WTC11 (cell line): ENCODE measurements around the gene INA.

ENCODE experiments used
- AFF4 ChIP-seq: sonication (generic); formaldehyde crosslinking; IDR thresholded peaks from 2 replicates; pipeline ENCODE4 v1.8.1; 2023; ENCODE audit warnings: mild to moderate bottlenecking, missing genetic modification reagents, borderline replicate concordance
- CREB1 ChIP-seq: sonication (generic); formaldehyde crosslinking; IDR thresholded peaks from 2 replicates; pipeline ENCODE4 v1.8.0; 2023; ENCODE audit warnings: mild to moderate bottlenecking, missing genetic modification reagents
- ESRRA ChIP-seq: sonication (generic); formaldehyde crosslinking; IDR thresholded peaks from 2 replicates; pipeline ENCODE4 v1.8.1; 2022; ENCODE audit warnings: mild to moderate bottlenecking, missing genetic modification reagents, borderline replicate concordance
- FOXP4 ChIP-seq: sonication (generic); formaldehyde crosslinking; IDR thresholded peaks from 2 replicates; pipeline ENCODE4 v1.8.0; 2022; ENCODE audit warnings: mild to moderate bottlenecking, missing genetic modification reagents
- KAT7 ChIP-seq: sonication (generic); formaldehyde crosslinking; IDR thresholded peaks from 2 replicates; pipeline ENCODE4 v1.8.1; 2023; ENCODE audit warnings: missing genetic modification reagents, mild to moderate bottlenecking, borderline replicate concordance
- NR2C2 ChIP-seq: sonication (generic); formaldehyde crosslinking; IDR thresholded peaks from 2 replicates; pipeline ENCODE4 v1.8.0; 2022; ENCODE audit warnings: mild to moderate bottlenecking, missing genetic modification reagents
- SMAD3 ChIP-seq: sonication (generic); formaldehyde crosslinking; IDR thresholded peaks from 2 replicates; pipeline ENCODE4 v1.8.0; 2022; ENCODE audit warnings: missing genetic modification reagents, mild to moderate bottlenecking, borderline replicate concordance
- ZNF138 ChIP-seq: sonication (generic); formaldehyde crosslinking; conservative IDR thresholded peaks from 2 replicates; pipeline ENCODE4 v1.8.1; 2022; ENCODE audit warnings: mild to moderate bottlenecking, moderate library complexity, missing genetic modification reagents
- ZNF512 ChIP-seq: sonication (generic); formaldehyde crosslinking; IDR thresholded peaks from 2 replicates; pipeline ENCODE4 v1.8.1; 2022; ENCODE audit warnings: missing genetic modification reagents, borderline replicate concordance
- TF ChIP-seq, protein P1 (sequence below): sonication (generic); formaldehyde crosslinking; IDR thresholded peaks from 2 replicates; pipeline ENCODE4 v1.8.0; 2022; ENCODE audit warnings: mild to moderate bottlenecking, missing genetic modification reagents
- TF ChIP-seq, protein P2 (sequence below): fragments of 200-600 bp; IDR thresholded peaks from 2 replicates; pipeline ENCODE4 v1.8.0; 2022; ENCODE audit warnings: antibody characterized with exemption
- TF ChIP-seq, protein P3 (sequence below): sonication (generic); formaldehyde crosslinking; IDR thresholded peaks from 2 replicates; pipeline ENCODE4 v1.8.1; 2023; ENCODE audit warnings: mild to moderate bottlenecking, missing genetic modification reagents
- TF ChIP-seq, protein P4 (sequence below): fragments of 250-450 bp; sonication (Bioruptor Pico); IDR thresholded peaks from 2 replicates; pipeline ENCODE4 v1.8.0; 2021; ENCODE audit warnings: mild to moderate bottlenecking

DNA sequence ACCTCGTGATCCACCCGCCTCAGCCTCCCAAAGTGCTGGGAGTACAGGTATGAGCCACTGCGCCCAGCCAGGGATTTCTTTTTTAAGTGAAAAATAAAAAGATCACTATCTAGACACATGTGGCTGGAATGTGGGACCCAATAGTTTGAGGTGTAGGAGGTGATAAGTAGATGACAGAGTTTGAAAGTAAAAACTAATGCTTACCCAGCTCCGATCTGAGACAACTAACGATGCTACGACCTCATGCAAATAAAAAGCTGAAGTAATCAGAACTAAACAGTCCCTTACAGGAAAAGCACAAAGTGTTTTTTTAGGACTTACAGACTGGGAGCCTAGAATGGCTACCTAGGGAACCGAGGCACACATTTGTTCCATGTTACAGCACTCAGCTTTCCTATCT, 51.0 kb downstream of the INA start:
- TF ChIP-seq, protein P1, sequence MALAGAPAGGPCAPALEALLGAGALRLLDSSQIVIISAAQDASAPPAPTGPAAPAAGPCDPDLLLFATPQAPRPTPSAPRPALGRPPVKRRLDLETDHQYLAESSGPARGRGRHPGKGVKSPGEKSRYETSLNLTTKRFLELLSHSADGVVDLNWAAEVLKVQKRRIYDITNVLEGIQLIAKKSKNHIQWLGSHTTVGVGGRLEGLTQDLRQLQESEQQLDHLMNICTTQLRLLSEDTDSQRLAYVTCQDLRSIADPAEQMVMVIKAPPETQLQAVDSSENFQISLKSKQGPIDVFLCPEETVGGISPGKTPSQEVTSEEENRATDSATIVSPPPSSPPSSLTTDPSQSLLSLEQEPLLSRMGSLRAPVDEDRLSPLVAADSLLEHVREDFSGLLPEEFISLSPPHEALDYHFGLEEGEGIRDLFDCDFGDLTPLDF (CRISPR knock-in tag): no peak
- TF ChIP-seq ZNF138 (CRISPR knock-in tag) (no peak), SMAD3 (CRISPR knock-in tag) (no peak), KAT7 (CRISPR knock-in tag) (no peak), CREB1 (CRISPR knock-in tag) (no peak), ESRRA (CRISPR knock-in tag) (no peak), NR2C2 (CRISPR knock-in tag) (no peak), AFF4 (no peak), ZNF512 (CRISPR knock-in tag) (no peak), FOXP4 (CRISPR knock-in tag) (no peak)
- TF ChIP-seq, protein P2, sequence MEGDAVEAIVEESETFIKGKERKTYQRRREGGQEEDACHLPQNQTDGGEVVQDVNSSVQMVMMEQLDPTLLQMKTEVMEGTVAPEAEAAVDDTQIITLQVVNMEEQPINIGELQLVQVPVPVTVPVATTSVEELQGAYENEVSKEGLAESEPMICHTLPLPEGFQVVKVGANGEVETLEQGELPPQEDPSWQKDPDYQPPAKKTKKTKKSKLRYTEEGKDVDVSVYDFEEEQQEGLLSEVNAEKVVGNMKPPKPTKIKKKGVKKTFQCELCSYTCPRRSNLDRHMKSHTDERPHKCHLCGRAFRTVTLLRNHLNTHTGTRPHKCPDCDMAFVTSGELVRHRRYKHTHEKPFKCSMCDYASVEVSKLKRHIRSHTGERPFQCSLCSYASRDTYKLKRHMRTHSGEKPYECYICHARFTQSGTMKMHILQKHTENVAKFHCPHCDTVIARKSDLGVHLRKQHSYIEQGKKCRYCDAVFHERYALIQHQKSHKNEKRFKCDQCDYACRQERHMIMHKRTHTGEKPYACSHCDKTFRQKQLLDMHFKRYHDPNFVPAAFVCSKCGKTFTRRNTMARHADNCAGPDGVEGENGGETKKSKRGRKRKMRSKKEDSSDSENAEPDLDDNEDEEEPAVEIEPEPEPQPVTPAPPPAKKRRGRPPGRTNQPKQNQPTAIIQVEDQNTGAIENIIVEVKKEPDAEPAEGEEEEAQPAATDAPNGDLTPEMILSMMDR: no peak
- TF ChIP-seq, protein P3, sequence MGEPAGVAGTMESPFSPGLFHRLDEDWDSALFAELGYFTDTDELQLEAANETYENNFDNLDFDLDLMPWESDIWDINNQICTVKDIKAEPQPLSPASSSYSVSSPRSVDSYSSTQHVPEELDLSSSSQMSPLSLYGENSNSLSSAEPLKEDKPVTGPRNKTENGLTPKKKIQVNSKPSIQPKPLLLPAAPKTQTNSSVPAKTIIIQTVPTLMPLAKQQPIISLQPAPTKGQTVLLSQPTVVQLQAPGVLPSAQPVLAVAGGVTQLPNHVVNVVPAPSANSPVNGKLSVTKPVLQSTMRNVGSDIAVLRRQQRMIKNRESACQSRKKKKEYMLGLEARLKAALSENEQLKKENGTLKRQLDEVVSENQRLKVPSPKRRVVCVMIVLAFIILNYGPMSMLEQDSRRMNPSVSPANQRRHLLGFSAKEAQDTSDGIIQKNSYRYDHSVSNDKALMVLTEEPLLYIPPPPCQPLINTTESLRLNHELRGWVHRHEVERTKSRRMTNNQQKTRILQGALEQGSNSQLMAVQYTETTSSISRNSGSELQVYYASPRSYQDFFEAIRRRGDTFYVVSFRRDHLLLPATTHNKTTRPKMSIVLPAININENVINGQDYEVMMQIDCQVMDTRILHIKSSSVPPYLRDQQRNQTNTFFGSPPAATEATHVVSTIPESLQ (CRISPR knock-in tag): no peak
- TF ChIP-seq, protein P4, sequence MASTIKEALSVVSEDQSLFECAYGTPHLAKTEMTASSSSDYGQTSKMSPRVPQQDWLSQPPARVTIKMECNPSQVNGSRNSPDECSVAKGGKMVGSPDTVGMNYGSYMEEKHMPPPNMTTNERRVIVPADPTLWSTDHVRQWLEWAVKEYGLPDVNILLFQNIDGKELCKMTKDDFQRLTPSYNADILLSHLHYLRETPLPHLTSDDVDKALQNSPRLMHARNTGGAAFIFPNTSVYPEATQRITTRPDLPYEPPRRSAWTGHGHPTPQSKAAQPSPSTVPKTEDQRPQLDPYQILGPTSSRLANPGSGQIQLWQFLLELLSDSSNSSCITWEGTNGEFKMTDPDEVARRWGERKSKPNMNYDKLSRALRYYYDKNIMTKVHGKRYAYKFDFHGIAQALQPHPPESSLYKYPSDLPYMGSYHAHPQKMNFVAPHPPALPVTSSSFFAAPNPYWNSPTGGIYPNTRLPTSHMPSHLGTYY (CRISPR knock-in tag): no peak
